HepG2 (cell line): ENCODE results near the gene EMID1.

Source experiments
- CTCF ChIP-seq: sonication (generic); formaldehyde crosslinking; IDR thresholded peaks from 2 replicates; pipeline ENCODE4 v1.5.0; 2020; ENCODE audit warnings: mild to moderate bottlenecking, missing genetic modification reagents, moderate library complexity
- MEF2D ChIP-seq: sonication (generic); formaldehyde crosslinking; IDR thresholded peaks from 2 replicates; pipeline ENCODE4 v1.5.1; 2020; ENCODE audit warnings: mild to moderate bottlenecking, missing genetic modification reagents
- NR2C2 ChIP-seq: sonication (generic); formaldehyde crosslinking; IDR thresholded peaks from 2 replicates; pipeline ENCODE4 v1.4.0; 2020; ENCODE audit warnings: missing genetic modification reagents, mild to moderate bottlenecking, moderate library complexity, borderline replicate concordance
- NR2F6 ChIP-seq, 2 experiments: IDR thresholded peaks; 2 replicates each; pipeline ENCODE4 v1.6.1; 2016; ENCODE audit warnings: antibody characterized with exemption in 1 of 2, mild to moderate bottlenecking in 1 of 2
- RXRA ChIP-seq: sonication (generic); formaldehyde crosslinking; IDR thresholded peaks from 2 replicates; pipeline ENCODE4 v1.5.1; 2020; ENCODE audit warnings: missing genetic modification reagents
- ZNF816 ChIP-seq: sonication (generic); formaldehyde crosslinking; IDR thresholded peaks from 2 replicates; pipeline ENCODE4 v1.8.0; 2022; ENCODE audit warnings: missing genetic modification reagents, mild to moderate bottlenecking, borderline replicate concordance

GRCh38 chr22:29216873-29217666 is 11.4 kb downstream of the EMID1 start:
- TF ChIP-seq NR2C2 = no peak
- no peak for TF ChIP-seq NR2F6 (IDR thresholded peaks at IDR 0.05)
- no peak for TF ChIP-seq NR2F6 (CRISPR knock-in tag; IDR thresholded peaks at IDR 0.05)
- peak; percentile 67 for TF ChIP-seq RXRA (CRISPR knock-in tag)
- peak; percentile 5; the same call in 1 of the 2 replicates for TF ChIP-seq CTCF
- TF ChIP-seq MEF2D (CRISPR knock-in tag) = no peak
- no peak for TF ChIP-seq ZNF816 (CRISPR knock-in tag)
